Activated naive CD4-positive, alpha-beta T cell treated with anti-CD3 and anti-CD28 coated beads for 36 hours (primary cell): ENCODE results near the gene LIMCH1. TPM values are rescaled to one million over a fixed set of nuclear protein-coding genes. Genes with fewer than 3 reads are reported as not detected.
"Not testable (repeated sequence)": the region's sequence is repeated elsewhere in the genome, so short reads cannot be mapped to it uniquely, and the experiment has no call there.

ENCODE experiments used
- CTCF ChIA-PET: fragments of 350-600 bp; sonication (Branson Sonifier 250); formaldehyde crosslinking; loops from one replicate; lab custom pipeline; 2021; ENCODE audit warnings: antibody characterized with exemption; lab: Charles Lee
- DNase-seq: peaks from one replicate; pipeline ENCODE4 v3.0.0-alpha.2; 2020
- H3K27ac Mint-ChIP-seq: one replicate; pipeline ENCODE4 v1.8.0; 2021; ENCODE audit warnings: mild to moderate bottlenecking, mixed read lengths
- H3K27me3 Mint-ChIP-seq: one replicate; pipeline ENCODE4 v1.8.0; 2021; ENCODE audit warnings: low read depth, mixed read lengths
- H3K36me3 Mint-ChIP-seq: one replicate; pipeline ENCODE4 v1.8.0; 2021; ENCODE audit warnings: low read depth, mixed read lengths
- H3K4me1 Mint-ChIP-seq: one replicate; pipeline ENCODE4 v1.8.0; 2021; ENCODE audit warnings: low read depth, mixed read lengths
- H3K4me3 Mint-ChIP-seq: one replicate; pipeline ENCODE4 v1.8.0; 2021; ENCODE audit warnings: mild to moderate bottlenecking, moderate library complexity, mixed read lengths
- H3K9me3 Mint-ChIP-seq: one replicate; pipeline ENCODE4 v1.8.0; 2021; ENCODE audit warnings: mixed read lengths
- intact Hi-C: fragments of 100-400 bp; cut with micrococcal nuclease; formaldehyde crosslinking; loops from one replicate; pipeline ENCODE4 v1.15.1; 2023
- total RNA-seq, 2 experiments: library from RNA; stranded (reverse); gene quantifications; one replicate each; pipeline ENCODE4 v1.2.3, GENCODE V29; 2021

LIMCH1 gene
- total RNA-seq, 2 experiments from 2014 or later, result not detected

- Mint-ChIP-seq H3K4me1 (no peaks in the 10 kb centered on the region), H3K27me3 (peaks cover 7% of the 10 kb centered on the region), H3K4me3 (no peak overlapping the region), H3K9me3 (peaks cover 3% of the 10 kb centered on the region), H3K36me3 (no peaks in the 10 kb centered on the region), H3K27ac (no peak overlapping the region)
- intact Hi-C loops, result no loop called here
- no peak for DNase-seq
- CTCF ChIA-PET, result no interaction called here
Measured at GRCh38 chr4:41713768-41714167, 175.8 kb downstream of the LIMCH1 start.

GRCh38 chr4:41714364-41715000 is 176.5 kb downstream of the LIMCH1 start:
- no peak for DNase-seq
- peaks cover 3% of the 10 kb centered on the region for H3K9me3 Mint-ChIP-seq
- peaks cover 7% of the 10 kb centered on the region for H3K27me3 Mint-ChIP-seq
- H3K4me1 Mint-ChIP-seq, result no peaks in the 10 kb centered on the region
- H3K36me3 Mint-ChIP-seq, result no peaks in the 10 kb centered on the region
- no peak overlapping the region for H3K4me3 Mint-ChIP-seq
- CTCF ChIA-PET, result no interaction called here
- no peak overlapping the region for H3K27ac Mint-ChIP-seq
- intact Hi-C loops, result no loop called here

GRCh38 chr4:41715155-41715554 is 177.2 kb downstream of the LIMCH1 start:
- intact Hi-C loops, result no loop called here

GRCh38 chr4:41718907-41719306 is 180.9 kb downstream of the LIMCH1 start:
- no peaks in the 10 kb centered on the region for H3K9me3 Mint-ChIP-seq
- CTCF ChIA-PET, result no interaction called here
- intact Hi-C loops, result no loop called here
- no peak for DNase-seq
- H3K36me3 Mint-ChIP-seq, result no peaks in the 10 kb centered on the region
- H3K27ac Mint-ChIP-seq, result no peak overlapping the region
- no peaks in the 10 kb centered on the region for H3K4me1 Mint-ChIP-seq
- peaks cover 8% of the 10 kb centered on the region for H3K27me3 Mint-ChIP-seq
- no peak overlapping the region for H3K4me3 Mint-ChIP-seq

More at GRCh38 chr4:41715155-41715554, 177.2 kb downstream of the LIMCH1 start:
- H3K4me1 Mint-ChIP-seq, result no peaks in the 10 kb centered on the region
- peaks cover 3% of the 10 kb centered on the region for H3K9me3 Mint-ChIP-seq
- peaks cover 9% of the 10 kb centered on the region for H3K27me3 Mint-ChIP-seq
- no peak overlapping the region for H3K4me3 Mint-ChIP-seq
- CTCF ChIA-PET, result no interaction called here
- no peaks in the 10 kb centered on the region for H3K36me3 Mint-ChIP-seq
- DNase-seq, result no peak
- no peak overlapping the region for H3K27ac Mint-ChIP-seq

- Mint-ChIP-seq H3K36me3 (no peaks in the 10 kb centered on the region), H3K27ac (no peak overlapping the region), H3K4me3 (no peak overlapping the region), H3K9me3 (no peaks in the 10 kb centered on the region), H3K4me1 (no peaks in the 10 kb centered on the region), H3K27me3 (peaks cover 8% of the 10 kb centered on the region)
- CTCF ChIA-PET, result no interaction called here
- no peak for DNase-seq
- intact Hi-C loops, result no loop called here
Measured at GRCh38 chr4:41719417-41719816, 181.5 kb downstream of the LIMCH1 start.

GRCh38 chr4:41722181-41722580 is 184.2 kb downstream of the LIMCH1 start:
- CTCF ChIA-PET, result no interaction called here
- Mint-ChIP-seq H3K27me3 (peaks cover 6% of the 10 kb centered on the region), H3K9me3 (peaks cover 5% of the 10 kb centered on the region), H3K4me3 (no peak overlapping the region), H3K27ac (no peak overlapping the region), H3K4me1 (no peaks in the 10 kb centered on the region), H3K36me3 (no peaks in the 10 kb centered on the region)
- DNase-seq, result no peak
- intact Hi-C loops, result no loop called here

GRCh38 chr4:41723286-41723685 is 185.3 kb downstream of the LIMCH1 start:
- peaks cover 5% of the 10 kb centered on the region for H3K9me3 Mint-ChIP-seq
- no peaks in the 10 kb centered on the region for H3K36me3 Mint-ChIP-seq
- H3K27me3 Mint-ChIP-seq, result peaks cover 10% of the 10 kb centered on the region
- H3K4me1 Mint-ChIP-seq, result no peaks in the 10 kb centered on the region
- intact Hi-C loops, result no loop called here
- CTCF ChIA-PET, result no interaction called here
- DNase-seq, result no peak
- H3K4me3 Mint-ChIP-seq, result no peak overlapping the region
- H3K27ac Mint-ChIP-seq, result no peak overlapping the region

- no peak overlapping the region for H3K27ac Mint-ChIP-seq
- intact Hi-C loops, result no loop called here
- no peak for DNase-seq
- H3K36me3 Mint-ChIP-seq, result no peaks in the 10 kb centered on the region
- H3K9me3 Mint-ChIP-seq, result peaks cover 5% of the 10 kb centered on the region
- no peaks in the 10 kb centered on the region for H3K4me1 Mint-ChIP-seq
- no peak overlapping the region for H3K4me3 Mint-ChIP-seq
- CTCF ChIA-PET, result interaction anchor here (0.6 to 1.6 kb wide), 2 partner anchors 158 to 373 kb away, joined by 5 to 6 read pairs; no protein-coding TSS in a partner anchor
- peaks cover 8% of the 10 kb centered on the region for H3K27me3 Mint-ChIP-seq
Measured at GRCh38 chr4:41725254-41725653, 187.3 kb downstream of the LIMCH1 start.

- no peak for DNase-seq
- H3K4me3 Mint-ChIP-seq, result no peak overlapping the region
- CTCF ChIA-PET, result no interaction called here
- no peak overlapping the region for H3K27ac Mint-ChIP-seq
- H3K9me3 Mint-ChIP-seq, result peaks cover 5% of the 10 kb centered on the region
- peaks cover 4% of the 10 kb centered on the region for H3K27me3 Mint-ChIP-seq
- intact Hi-C loops, result no loop called here
- H3K36me3 Mint-ChIP-seq, result no peaks in the 10 kb centered on the region
- H3K4me1 Mint-ChIP-seq, result no peaks in the 10 kb centered on the region
Measured at GRCh38 chr4:41727861-41728572, 190.1 kb downstream of the LIMCH1 start.

- Mint-ChIP-seq H3K4me1 (no peaks in the 10 kb centered on the region), H3K36me3 (no peaks in the 10 kb centered on the region), H3K27ac (no peak overlapping the region), H3K27me3 (peaks cover 4% of the 10 kb centered on the region), H3K4me3 (no peak overlapping the region), H3K9me3 (peaks cover 5% of the 10 kb centered on the region)
- CTCF ChIA-PET, result no interaction called here
- DNase-seq, result no peak
- intact Hi-C loops, result no loop called here
Measured at GRCh38 chr4:41728573-41728913, 190.6 kb downstream of the LIMCH1 start.

GRCh38 chr4:41731569-41732126 is 193.7 kb downstream of the LIMCH1 start:
- H3K27me3 Mint-ChIP-seq, result peaks cover 5% of the 10 kb centered on the region
- H3K4me1 Mint-ChIP-seq, result no peaks in the 10 kb centered on the region
- no peak overlapping the region for H3K27ac Mint-ChIP-seq
- no peaks in the 10 kb centered on the region for H3K9me3 Mint-ChIP-seq
- intact Hi-C loops, result no loop called here
- no peak overlapping the region for H3K4me3 Mint-ChIP-seq
- DNase-seq, result no peak
- H3K36me3 Mint-ChIP-seq, result no peaks in the 10 kb centered on the region
- CTCF ChIA-PET, result no interaction called here

- DNase-seq, result no peak
- CTCF ChIA-PET, result no interaction called here
- Mint-ChIP-seq H3K4me1 (no peaks in the 10 kb centered on the region), H3K27me3 (peaks cover 7% of the 10 kb centered on the region), H3K9me3 (no peaks in the 10 kb centered on the region), H3K27ac (no peak overlapping the region), H3K36me3 (no peaks in the 10 kb centered on the region), H3K4me3 (no peak overlapping the region)
- intact Hi-C loops, result no loop called here
Measured at GRCh38 chr4:41734371-41734770, 196.4 kb downstream of the LIMCH1 start.

GRCh38 chr4:41737491-41737890 is 199.5 kb downstream of the LIMCH1 start:
- H3K4me1 Mint-ChIP-seq, H3K27ac Mint-ChIP-seq, H3K4me3 Mint-ChIP-seq, intact Hi-C loops, DNase-seq, H3K9me3 Mint-ChIP-seq, H3K36me3 Mint-ChIP-seq: not testable (repeated sequence)
- CTCF ChIA-PET, result interaction anchor here (0.9 to 1.0 kb wide), 2 partner anchors 42 to 44 kb away, joined by 3 to 4 read pairs; no protein-coding TSS in a partner anchor
- H3K27me3 Mint-ChIP-seq, result peaks cover 16% of the 10 kb centered on the region
